Colonic mucosa (tissue), 4 donors: Measurements from ENCODE around the gene RTL1. TPM values are rescaled to one million over a fixed set of nuclear protein-coding genes. Genes with fewer than 3 reads are reported as not detected.

Experiments used
- DNase-seq: peaks from one replicate; pipeline ENCODE4 v3.0.0-alpha.2; 2020
- H3K27ac ChIP-seq: fragments of 200-600 bp; one replicate; pipeline ENCODE4 v1.8.0; 2021
- H3K27me3 ChIP-seq: fragments of 200-600 bp; one replicate; pipeline ENCODE4 v1.8.0; 2021
- H3K36me3 ChIP-seq: fragments of 200-600 bp; one replicate; pipeline ENCODE4 v1.8.0; 2021
- H3K4me1 ChIP-seq: fragments of 200-600 bp; one replicate; pipeline ENCODE4 v1.8.0; 2021; ENCODE audit warnings: mild to moderate bottlenecking
- H3K4me3 ChIP-seq: fragments of 200-600 bp; one replicate; pipeline ENCODE4 v1.8.0; 2021
- H3K9ac ChIP-seq, 2 donors: one replicate each; pipeline ENCODE4 v1.7.0; 2013; ENCODE audit warnings: control low read depth in 2 of 2, low read depth in 2 of 2, low read length in 2 of 2
- H3K9me3 ChIP-seq: fragments of 200-600 bp; one replicate; pipeline ENCODE4 v1.8.0; 2021
- CTCF ChIP-seq: fragments of 200-600 bp; IDR thresholded peaks from one replicate; pipeline ENCODE4 v1.8.0; 2022; ENCODE audit warnings: antibody characterized with exemption, mild to moderate bottlenecking
- intact Hi-C: fragments of 100-400 bp; cut with DNase I; formaldehyde crosslinking; loops from one replicate; pipeline ENCODE4 v1.14.1; 2022
- total RNA-seq, 2 donors: library from RNA; stranded (reverse); fragmentation: NEBNext Ultra II Directional in 1 of 2; extraction: Animal tissue kit (Norgen Biotek cat#: 25700) in 1 of 2; gene quantifications; one replicate each; pipeline ENCODE4 v1.2.1, GENCODE V29; 2021
- donor health status: healthy.
- donor health status: DM: no; HTN: no; CAD: no.
- donor health status: DM: no; HTN: no; CAD: no.

The RTL1 gene
- total RNA-seq, 2 donors from 2014 or later = not detected

- intact Hi-C loops = no loop called here
- H3K27ac ChIP-seq = no peak overlapping the region
- H3K36me3 ChIP-seq = no peaks in the 10 kb centered on the region
- DNase-seq = no peak
- no peaks in the 10 kb centered on the region for H3K4me1 ChIP-seq
- no peaks in the 10 kb centered on the region for H3K27me3 ChIP-seq
- no peak overlapping the region for H3K9ac ChIP-seq
- TF ChIP-seq CTCF = no peak
- no peak overlapping the region for H3K4me3 ChIP-seq
- H3K9me3 ChIP-seq = no peaks in the 10 kb centered on the region
These were observed 13.9 kb downstream of the RTL1 start for GRCh38 chr14:100889641-100890040.

GRCh38 chr14:100888789-100889315 is 14.7 kb downstream of the RTL1 start:
- Histone ChIP-seq H3K27ac (no peak overlapping the region), H3K9me3 (no peaks in the 10 kb centered on the region), H3K36me3 (no peaks in the 10 kb centered on the region), H3K4me1 (no peaks in the 10 kb centered on the region), H3K9ac (no peak overlapping the region), H3K27me3 (no peaks in the 10 kb centered on the region), H3K4me3 (no peak overlapping the region)
- no peak for TF ChIP-seq CTCF
- DNase-seq = peak; percentile 49
- intact Hi-C loops = no loop called here

GRCh38 chr14:100887728-100888335 is 15.7 kb downstream of the RTL1 start:
- Histone ChIP-seq H3K9me3 (no peaks in the 10 kb centered on the region), H3K27ac (no peak overlapping the region), H3K36me3 (no peaks in the 10 kb centered on the region), H3K4me3 (no peak overlapping the region), H3K4me1 (no peaks in the 10 kb centered on the region), H3K27me3 (no peaks in the 10 kb centered on the region), H3K9ac (no peak overlapping the region)
- DNase-seq = no peak
- no peak for TF ChIP-seq CTCF
- intact Hi-C loops = no loop called here

GRCh38 chr14:100885617-100886016 is 17.9 kb downstream of the RTL1 start:
- TF ChIP-seq CTCF = no peak
- H3K4me1 ChIP-seq = no peaks in the 10 kb centered on the region
- DNase-seq = no peak
- H3K9ac ChIP-seq = no peak overlapping the region
- intact Hi-C loops = no loop called here
- no peak overlapping the region for H3K4me3 ChIP-seq
- no peak overlapping the region for H3K27ac ChIP-seq
- H3K9me3 ChIP-seq = no peaks in the 10 kb centered on the region
- no peaks in the 10 kb centered on the region for H3K36me3 ChIP-seq
- no peaks in the 10 kb centered on the region for H3K27me3 ChIP-seq

GRCh38 chr14:100885196-100885595 is 18.3 kb downstream of the RTL1 start:
- H3K9me3 ChIP-seq = no peaks in the 10 kb centered on the region
- H3K4me3 ChIP-seq = no peak overlapping the region
- no peaks in the 10 kb centered on the region for H3K4me1 ChIP-seq
- H3K27ac ChIP-seq = no peak overlapping the region
- no peaks in the 10 kb centered on the region for H3K36me3 ChIP-seq
- no peak overlapping the region for H3K9ac ChIP-seq
- H3K27me3 ChIP-seq = no peaks in the 10 kb centered on the region
- no peak for DNase-seq
- no peak for TF ChIP-seq CTCF
- intact Hi-C loops = no loop called here
